ENCODE results near the gene DDX51.
"Not testable (repeated sequence)": the region's sequence is repeated elsewhere in the genome, so short reads cannot be mapped to it uniquely, and the experiment has no call there.

Gene DDX51

GRCh38 chr12:132153501-132154340 is 9.6 kb upstream of the DDX51 start:
- DNase-seq: peak; percentile 71

GRCh38 chr12:132152953-132153352 is 8.8 kb upstream of the DDX51 start:
- DNase-seq: peak; percentile 2

- DNase-seq: peak; percentile 0
These were observed 8.3 kb upstream of the DDX51 start for GRCh38 chr12:132152411-132152821.

GRCh38 chr12:132151766-132152410 is 7.8 kb upstream of the DDX51 start:
- peak; percentile 1 for DNase-seq

GRCh38 chr12:132151145-132151765 is 7.1 kb upstream of the DDX51 start:
- no peak for DNase-seq

GRCh38 chr12:132150780-132151144 is 6.6 kb upstream of the DDX51 start:
- DNase-seq: no peak

- not testable (repeated sequence) for DNase-seq
These were observed 5.4 kb upstream of the DDX51 start for GRCh38 chr12:132149526-132149925.

GRCh38 chr12:132148368-132149045 is 4.4 kb upstream of the DDX51 start:
- DNase-seq: no peak

- no peak for DNase-seq
These were observed 3.6 kb upstream of the DDX51 start for GRCh38 chr12:132147423-132148367.

- no peak for DNase-seq
These were observed 2.8 kb upstream of the DDX51 start for GRCh38 chr12:132146772-132147422.

- no peak for DNase-seq
These were observed 2.0 kb upstream of the DDX51 start for GRCh38 chr12:132146098-132146497.

GRCh38 chr12:132145334-132145733 is 1.2 kb upstream of the DDX51 start:
- no peak for DNase-seq

- DNase-seq: no peak
These were observed 670 bp upstream of the DDX51 start for GRCh38 chr12:132144810-132145168.

GRCh38 chr12:132143336-132144071 is 615 bp downstream of the DDX51 start:
- peak; percentile 42 for DNase-seq

GRCh38 chr12:132142679-132143335 is 1.3 kb downstream of the DDX51 start:
- DNase-seq: no peak

GRCh38 chr12:132141976-132142678 is 2.0 kb downstream of the DDX51 start:
- no peak for DNase-seq

GRCh38 chr12:132140918-132141841 is 2.9 kb downstream of the DDX51 start:
- DNase-seq: no peak

- DNase-seq: no peak
These were observed 3.6 kb downstream of the DDX51 start for GRCh38 chr12:132140501-132140900.

- no peak for DNase-seq
These were observed 4.2 kb downstream of the DDX51 start for GRCh38 chr12:132139912-132140311.
